ENCODE results near the gene ACTL6B. TPM values are rescaled to one million over a fixed set of nuclear protein-coding genes. Genes with fewer than 3 reads are reported as not detected.

Gene ACTL6B
- polyA plus RNA-seq, 1 of the 3 experiments (the other 2 are of a cell fraction), result 0.67 TPM

DNA sequence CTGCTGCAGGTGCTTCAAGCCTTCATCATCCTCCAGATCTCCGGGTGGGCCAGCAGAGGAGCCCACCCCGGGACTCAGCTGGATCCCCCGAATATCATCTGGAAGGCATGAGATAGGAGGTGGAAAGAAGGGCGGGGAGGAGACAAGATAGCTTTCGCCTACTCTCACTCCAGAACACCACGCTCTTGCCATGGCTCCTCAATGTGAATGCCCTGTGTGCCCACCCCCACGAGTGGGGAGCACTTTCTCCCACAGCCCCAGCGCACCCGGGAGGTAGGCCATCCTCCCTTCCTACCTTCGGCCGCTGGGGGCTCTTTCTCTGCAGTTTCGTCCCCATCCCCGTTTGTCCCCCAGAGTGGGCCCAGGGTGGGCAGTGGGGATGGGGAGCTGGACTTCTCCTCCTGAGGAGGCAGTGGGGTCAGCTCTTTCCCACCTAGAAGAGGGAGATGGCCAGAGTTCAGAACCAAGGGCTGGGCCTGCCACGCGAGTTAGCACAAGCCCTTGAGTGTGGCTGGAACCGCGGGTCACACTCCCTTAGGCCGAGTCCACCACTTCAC lies 28.9 kb upstream of the ACTL6B start:
- Histone ChIP-seq H3K27ac (ENCODE audit: low read depth in 2 of 2, low read length in 1 of 2) (no peak overlapping the region), H3K36me3 (replicated peaks in 1 of 2; ENCODE audit: control insufficient read depth in 1 of 2, insufficient read depth in 2 of 2, low read length in 1 of 2) (peaks cover 21 to 91% of the 10 kb centered on the region in 2 experiments), H3K9me2 (no peaks in the 10 kb centered on the region), H3K4me2 (no peak overlapping the region), H3K9ac (no peak overlapping the region), H4K20me1 (ENCODE audit: insufficient read depth) (peaks cover 34% of the 10 kb centered on the region), H3K9me3 (no peaks in the 10 kb centered on the region), H3K4me1 (ENCODE audit: control insufficient read depth in 1 of 2, insufficient read depth in 2 of 2, low read depth in 1 of 2, low read length in 1 of 2) (no peaks in the 10 kb centered on the region; a peak in 1 of 4 replicates), H3K79me2 (ENCODE audit: insufficient read depth) (peaks cover 20% of the 10 kb centered on the region), H3K4me3 (ENCODE audit: low read depth in 2 of 2, low read length in 1 of 2) (no peak overlapping the region), H3K27me3 (ENCODE audit: insufficient read depth) (no peaks in the 10 kb centered on the region), H2AFZ (ENCODE audit: low read depth) (no peak overlapping the region), H3F3A (replicated peaks; ENCODE audit: insufficient read depth) (peaks cover 26% of the 10 kb centered on the region)
- POLR2A ChIA-PET, result no interaction called here
- 85% methylated on average over 13 of the region's 18 CpGs for WGBS (ENCODE audit: low lambda C conversion rate)
- CTCF ChIA-PET, result interaction anchor here (0.7 to 3.5 kb wide), 7 partner anchors 8 to 203 kb away, joined by 3 to 23 read pairs (median 4); partner anchors contain the start of genes GIGYF1, MOSPD3 and POP7
- peak; percentile 40 for DNase-seq
- TF ChIP-seq RCOR1 (IDR thresholded peaks at IDR 0.05; ENCODE audit: low read length), result no peak
- TF ChIP-seq FOXJ3 (CRISPR knock-in tag; IDR thresholded peaks at IDR 0.05), result no peak
- TF ChIP-seq, protein P1, sequence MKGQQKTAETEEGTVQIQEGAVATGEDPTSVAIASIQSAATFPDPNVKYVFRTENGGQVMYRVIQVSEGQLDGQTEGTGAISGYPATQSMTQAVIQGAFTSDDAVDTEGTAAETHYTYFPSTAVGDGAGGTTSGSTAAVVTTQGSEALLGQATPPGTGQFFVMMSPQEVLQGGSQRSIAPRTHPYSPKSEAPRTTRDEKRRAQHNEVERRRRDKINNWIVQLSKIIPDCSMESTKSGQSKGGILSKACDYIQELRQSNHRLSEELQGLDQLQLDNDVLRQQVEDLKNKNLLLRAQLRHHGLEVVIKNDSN (IDR thresholded peaks at IDR 0.05; ENCODE audit: borderline replicate concordance, low read depth), result no peak
- TF ChIP-seq TAF1 (IDR thresholded peaks at IDR 0.05; ENCODE audit: borderline replicate concordance, low read depth, low read length), result no peak
- no peak for TF ChIP-seq JUND (IDR thresholded peaks at IDR 0.05)
- TF ChIP-seq FOSL2 (IDR thresholded peaks at IDR 0.05; ENCODE audit: borderline replicate concordance, low read depth), result no peak
- no peak for TF ChIP-seq EZH2phosphoT487 (IDR thresholded peaks at IDR 0.05; ENCODE audit: borderline replicate concordance, low read depth)
- no peak for TF ChIP-seq SMC3 (IDR thresholded peaks at IDR 0.05; ENCODE audit: low read depth, low read length)
- TF ChIP-seq, protein P2, sequence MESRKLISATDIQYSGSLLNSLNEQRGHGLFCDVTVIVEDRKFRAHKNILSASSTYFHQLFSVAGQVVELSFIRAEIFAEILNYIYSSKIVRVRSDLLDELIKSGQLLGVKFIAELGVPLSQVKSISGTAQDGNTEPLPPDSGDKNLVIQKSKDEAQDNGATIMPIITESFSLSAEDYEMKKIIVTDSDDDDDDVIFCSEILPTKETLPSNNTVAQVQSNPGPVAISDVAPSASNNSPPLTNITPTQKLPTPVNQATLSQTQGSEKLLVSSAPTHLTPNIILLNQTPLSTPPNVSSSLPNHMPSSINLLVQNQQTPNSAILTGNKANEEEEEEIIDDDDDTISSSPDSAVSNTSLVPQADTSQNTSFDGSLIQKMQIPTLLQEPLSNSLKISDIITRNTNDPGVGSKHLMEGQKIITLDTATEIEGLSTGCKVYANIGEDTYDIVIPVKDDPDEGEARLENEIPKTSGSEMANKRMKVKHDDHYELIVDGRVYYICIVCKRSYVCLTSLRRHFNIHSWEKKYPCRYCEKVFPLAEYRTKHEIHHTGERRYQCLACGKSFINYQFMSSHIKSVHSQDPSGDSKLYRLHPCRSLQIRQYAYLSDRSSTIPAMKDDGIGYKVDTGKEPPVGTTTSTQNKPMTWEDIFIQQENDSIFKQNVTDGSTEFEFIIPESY (IDR thresholded peaks at IDR 0.05; ENCODE audit: borderline replicate concordance, low read depth), result no peak
- TF ChIP-seq, protein P3, sequence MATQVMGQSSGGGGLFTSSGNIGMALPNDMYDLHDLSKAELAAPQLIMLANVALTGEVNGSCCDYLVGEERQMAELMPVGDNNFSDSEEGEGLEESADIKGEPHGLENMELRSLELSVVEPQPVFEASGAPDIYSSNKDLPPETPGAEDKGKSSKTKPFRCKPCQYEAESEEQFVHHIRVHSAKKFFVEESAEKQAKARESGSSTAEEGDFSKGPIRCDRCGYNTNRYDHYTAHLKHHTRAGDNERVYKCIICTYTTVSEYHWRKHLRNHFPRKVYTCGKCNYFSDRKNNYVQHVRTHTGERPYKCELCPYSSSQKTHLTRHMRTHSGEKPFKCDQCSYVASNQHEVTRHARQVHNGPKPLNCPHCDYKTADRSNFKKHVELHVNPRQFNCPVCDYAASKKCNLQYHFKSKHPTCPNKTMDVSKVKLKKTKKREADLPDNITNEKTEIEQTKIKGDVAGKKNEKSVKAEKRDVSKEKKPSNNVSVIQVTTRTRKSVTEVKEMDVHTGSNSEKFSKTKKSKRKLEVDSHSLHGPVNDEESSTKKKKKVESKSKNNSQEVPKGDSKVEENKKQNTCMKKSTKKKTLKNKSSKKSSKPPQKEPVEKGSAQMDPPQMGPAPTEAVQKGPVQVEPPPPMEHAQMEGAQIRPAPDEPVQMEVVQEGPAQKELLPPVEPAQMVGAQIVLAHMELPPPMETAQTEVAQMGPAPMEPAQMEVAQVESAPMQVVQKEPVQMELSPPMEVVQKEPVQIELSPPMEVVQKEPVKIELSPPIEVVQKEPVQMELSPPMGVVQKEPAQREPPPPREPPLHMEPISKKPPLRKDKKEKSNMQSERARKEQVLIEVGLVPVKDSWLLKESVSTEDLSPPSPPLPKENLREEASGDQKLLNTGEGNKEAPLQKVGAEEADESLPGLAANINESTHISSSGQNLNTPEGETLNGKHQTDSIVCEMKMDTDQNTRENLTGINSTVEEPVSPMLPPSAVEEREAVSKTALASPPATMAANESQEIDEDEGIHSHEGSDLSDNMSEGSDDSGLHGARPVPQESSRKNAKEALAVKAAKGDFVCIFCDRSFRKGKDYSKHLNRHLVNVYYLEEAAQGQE (IDR thresholded peaks at IDR 0.05; ENCODE audit: low read depth, low read length), result no peak
- TF ChIP-seq TCF12 (IDR thresholded peaks at IDR 0.05), result no peak
- no peak for TF ChIP-seq YY1 (IDR thresholded peaks at IDR 0.05; ENCODE audit: low read depth)
- TF ChIP-seq RAD21 (IDR thresholded peaks at IDR 0.05; ENCODE audit: low read length), result no peak
- TF ChIP-seq TEAD4 (IDR thresholded peaks at IDR 0.05; ENCODE audit: borderline replicate concordance, insufficient read depth), result no peak
- no peak for TF ChIP-seq MXI1 (IDR thresholded peaks at IDR 0.05; ENCODE audit: low read depth, low read length)
- no peak for TF ChIP-seq ELF1 (IDR thresholded peaks at IDR 0.05)
- TF ChIP-seq, protein P4, sequence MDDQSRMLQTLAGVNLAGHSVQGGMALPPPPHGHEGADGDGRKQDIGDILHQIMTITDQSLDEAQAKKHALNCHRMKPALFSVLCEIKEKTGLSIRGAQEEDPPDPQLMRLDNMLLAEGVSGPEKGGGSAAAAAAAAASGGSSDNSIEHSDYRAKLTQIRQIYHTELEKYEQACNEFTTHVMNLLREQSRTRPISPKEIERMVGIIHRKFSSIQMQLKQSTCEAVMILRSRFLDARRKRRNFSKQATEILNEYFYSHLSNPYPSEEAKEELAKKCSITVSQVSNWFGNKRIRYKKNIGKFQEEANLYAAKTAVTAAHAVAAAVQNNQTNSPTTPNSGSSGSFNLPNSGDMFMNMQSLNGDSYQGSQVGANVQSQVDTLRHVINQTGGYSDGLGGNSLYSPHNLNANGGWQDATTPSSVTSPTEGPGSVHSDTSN (IDR thresholded peaks at IDR 0.05), result no peak
- no peak for TF ChIP-seq GATA2 (CRISPR knock-in tag; IDR thresholded peaks at IDR 0.05)
- TF ChIP-seq POLR2AphosphoS5 (IDR thresholded peaks at IDR 0.05; ENCODE audit: low read depth, low read length), result no peak
- no peak for TF ChIP-seq GABPA (IDR thresholded peaks at IDR 0.05; ENCODE audit: low read depth)
